Fibroblast of peridontal ligament (primary cell): ENCODE results near the gene INPP5F.
A peak's percentile ranks its signal among the peaks of the same experiment; 100 is the strongest.
"Not testable (repeated sequence)": the region's sequence is repeated elsewhere in the genome, so short reads cannot be mapped to it uniquely, and the experiment has no call there.

Experiments used
- DNase-seq: peaks from one replicate; pipeline ENCODE4 v3.0.0-alpha.2; 2010; ENCODE audit errors: extremely low read depth

The INPP5F gene

GRCh38 chr10:119863951-119864565 lies 138.2 kb downstream of the INPP5F start:
- no peak for DNase-seq

GRCh38 chr10:119865699-119866240 lies 139.9 kb downstream of the INPP5F start:
- DNase-seq, result no peak

GRCh38 chr10:119867317-119867716 lies 141.5 kb downstream of the INPP5F start:
- DNase-seq, result no peak

GRCh38 chr10:119869398-119869797 lies 143.5 kb downstream of the INPP5F start:
- DNase-seq, result not testable (repeated sequence)

- DNase-seq, result no peak
Observed at GRCh38 chr10:119871881-119872609, 146.2 kb downstream of the INPP5F start.

GRCh38 chr10:119872610-119872859 lies 146.7 kb downstream of the INPP5F start, which contains the start of gene MCMBP:
Gene MCMBP, minus strand, starts transcription at chr10:119872843. Its CDS starts 259 bp downstream, at chr10:119872584.
- DNase-seq, result no peak

- DNase-seq, result peak; percentile 73
Observed at GRCh38 chr10:119872860-119873681, 147.2 kb downstream of the INPP5F start.

- DNase-seq, result no peak
Observed at GRCh38 chr10:119878524-119878923, 152.7 kb downstream of the INPP5F start.
